IMR-90 (cell line): ENCODE measurements around the gene GPLD1. TPM values are rescaled to one million over a fixed set of nuclear protein-coding genes. Genes with fewer than 3 reads are reported as not detected.

Experiments used
- ATAC-seq: fragments of 200-7000 bp; cut with Tn5 transposase; 2 replicates; pipeline ENCODE4 v1.9.1; 2020; ENCODE audit warnings: low read depth, mild to moderate bottlenecking, moderate library complexity
- BruUV-seq: library from RNA; stranded (reverse); fragments of 400-500 nt; replicated peaks from 2 replicates; lab custom pipeline; 2021; lab: Mats Ljungman, UMichigan
- CTCF ChIA-PET: fragments of 300-600 bp; formaldehyde crosslinking; extraction: SDS; loops from one replicate; lab custom pipeline; 2021; ENCODE audit warnings: antibody characterized with exemption; lab: Yijun Ruan, JAX
- POLR2A ChIA-PET: fragments of 300-600 bp; sonication (Branson Sonifier 250); formaldehyde crosslinking; loops from one replicate; lab custom pipeline; 2022; ENCODE audit warnings: antibody characterized with exemption; ENCODE audit not compliant: unreplicated experiment; lab: Charles Lee
- DNase-seq: peaks from one replicate; pipeline ENCODE4 v3.0.0; 2013
- H2AFZ ChIP-seq: replicated peaks from 2 replicates; pipeline ENCODE3; 2013; ENCODE audit warnings: low read length, mild to moderate bottlenecking; ENCODE audit not compliant: poor library complexity
- H2AK5ac ChIP-seq: 2 replicates; pipeline ENCODE4 v1.6.1; 2013; ENCODE audit warnings: low read depth, low read length, inconsistent platforms
- H2AK9ac ChIP-seq: replicated peaks from 2 replicates; pipeline ENCODE3; 2013; ENCODE audit warnings: mild to moderate bottlenecking, low read depth, low read length, moderate library complexity; ENCODE audit not compliant: poor library complexity
- H2BK120ac ChIP-seq: 2 replicates; pipeline ENCODE4 v1.6.1; 2013; ENCODE audit warnings: low read depth, low read length, inconsistent platforms
- H2BK15ac ChIP-seq: 3 replicates; pipeline ENCODE4 v1.6.1; 2013; ENCODE audit warnings: low read depth, low read length, inconsistent platforms
- H2BK20ac ChIP-seq: 2 replicates; pipeline ENCODE4 v1.6.1; 2013; ENCODE audit warnings: low read depth, mild to moderate bottlenecking, inconsistent platforms, low read length, moderate library complexity
- H2BK5ac ChIP-seq: 2 replicates; pipeline ENCODE4 v1.6.1; 2013; ENCODE audit warnings: mild to moderate bottlenecking, low read depth, low read length, inconsistent platforms; ENCODE audit not compliant: poor library complexity, severe bottlenecking
- H3K14ac ChIP-seq: replicated peaks from 2 replicates; pipeline ENCODE4 v1.6.1; 2013; ENCODE audit warnings: low read depth, low read length, inconsistent platforms
- H3K18ac ChIP-seq: 2 replicates; pipeline ENCODE4 v1.6.1; 2013; ENCODE audit warnings: low read depth, low read length, control low read depth
- H3K23ac ChIP-seq: 2 replicates; pipeline ENCODE4 v1.6.1; 2013; ENCODE audit warnings: low read depth, low read length, inconsistent platforms
- H3K27ac ChIP-seq: 2 replicates; pipeline ENCODE4 v1.5.1; 2013; ENCODE audit warnings: mild to moderate bottlenecking, control low read depth, low read length; ENCODE audit not compliant: insufficient read depth
- H3K27me3 ChIP-seq: 2 replicates; pipeline ENCODE4 v1.6.1; 2013; ENCODE audit warnings: low read length; ENCODE audit not compliant: control insufficient read depth, insufficient read depth
- H3K36me3 ChIP-seq: 2 replicates; pipeline ENCODE4 v1.6.1; 2013; ENCODE audit warnings: low read length, mixed read lengths; ENCODE audit not compliant: control insufficient read depth, insufficient read depth
- H3K4ac ChIP-seq: 2 replicates; pipeline ENCODE4 v1.6.1; 2013; ENCODE audit warnings: low read depth, low read length, inconsistent platforms
- H3K4me1 ChIP-seq: 2 replicates; pipeline ENCODE4 v1.6.1; 2013; ENCODE audit warnings: low read length, mixed read lengths; ENCODE audit not compliant: control insufficient read depth, insufficient read depth
- H3K4me2 ChIP-seq: 2 replicates; pipeline ENCODE4 v1.6.1; 2013; ENCODE audit warnings: low read depth, mild to moderate bottlenecking, control low read depth, low read length, moderate library complexity
- H3K4me3 ChIP-seq: 2 replicates; pipeline ENCODE4 v1.5.1; 2013; ENCODE audit warnings: low read depth, mild to moderate bottlenecking, control low read depth, low read length, moderate library complexity; ENCODE audit not compliant: insufficient read depth
- H3K56ac ChIP-seq: 2 replicates; pipeline ENCODE4 v1.6.1; 2013; ENCODE audit warnings: low read length, inconsistent platforms; ENCODE audit not compliant: insufficient read depth; ENCODE audit errors: extremely low read depth
- H3K79me1 ChIP-seq, 2 experiments: 2 replicates each; pipeline ENCODE4 v1.6.1; 2013; ENCODE audit warnings: low read length in 2 of 2, inconsistent platforms in 1 of 2, low read depth in 1 of 2
- H3K9ac ChIP-seq: 2 replicates; pipeline ENCODE4 v1.6.1; 2013; ENCODE audit warnings: low read depth, low read length, control low read depth
- H3K9me1 ChIP-seq: 2 replicates; pipeline ENCODE4 v1.6.1; 2013; ENCODE audit warnings: low read length, inconsistent platforms; ENCODE audit not compliant: insufficient read depth
- H3K9me3 ChIP-seq: 2 replicates; pipeline ENCODE4 v1.6.1; 2013; ENCODE audit warnings: low read length; ENCODE audit not compliant: control insufficient read depth, insufficient read depth
- H4K20me1 ChIP-seq: 2 replicates; pipeline ENCODE4 v1.6.1; 2013; ENCODE audit warnings: low read length, inconsistent platforms; ENCODE audit not compliant: insufficient read depth
- H4K5ac ChIP-seq: 2 replicates; pipeline ENCODE4 v1.6.1; 2013; ENCODE audit warnings: mild to moderate bottlenecking, low read depth, low read length, control low read depth
- H4K8ac ChIP-seq, 2 experiments: 2 replicates each; pipeline ENCODE4 v1.6.1; 2013; ENCODE audit warnings: low read depth in 2 of 2, low read length in 2 of 2, control low read depth in 1 of 2, inconsistent platforms in 1 of 2
- H4K91ac ChIP-seq: 2 replicates; pipeline ENCODE4 v1.6.1; 2013; ENCODE audit warnings: low read depth, low read length, inconsistent platforms; ENCODE audit not compliant: insufficient read depth
- BHLHE40 ChIP-seq: fragments of 150-350 bp; IDR thresholded peaks from 2 replicates; pipeline ENCODE4 v1.6.1; 2016; ENCODE audit warnings: mild to moderate bottlenecking, low read depth, low read length
- CHD1 ChIP-seq: IDR thresholded peaks from 2 replicates; pipeline ENCODE4 v1.6.1; 2012; ENCODE audit warnings: low read depth, low read length, improper control_type of control experiment
- FOS ChIP-seq: fragments of 150-350 bp; IDR thresholded peaks from 2 replicates; pipeline ENCODE4 v1.6.1; 2016; ENCODE audit warnings: low read depth, low read length
- MAFK ChIP-seq: IDR thresholded peaks from 2 replicates; pipeline ENCODE4 v1.6.1; 2012; ENCODE audit warnings: low read depth, low read length, improper control_type of control experiment
- MAZ ChIP-seq: IDR thresholded peaks from 2 replicates; pipeline ENCODE4 v1.6.1; 2012; ENCODE audit warnings: low read depth, mild to moderate bottlenecking, low read length, improper control_type of control experiment, moderate library complexity, borderline replicate concordance
- MXI1 ChIP-seq: IDR thresholded peaks from 2 replicates; pipeline ENCODE4 v1.6.1; 2012; ENCODE audit warnings: low read depth, mild to moderate bottlenecking, low read length, moderate library complexity, borderline replicate concordance
- NFE2L2 ChIP-seq: fragments of 150-350 bp; IDR thresholded peaks from 2 replicates; pipeline ENCODE4 v1.6.1; 2016; ENCODE audit warnings: low read depth, mild to moderate bottlenecking, low read length
- RAD21 ChIP-seq: IDR thresholded peaks from 2 replicates; pipeline ENCODE4 v1.6.1; 2012; ENCODE audit warnings: low read length, improper control_type of control experiment
- RFX5 ChIP-seq: IDR thresholded peaks from 2 replicates; pipeline ENCODE4 v1.8.0; 2012; ENCODE audit warnings: low read depth, mild to moderate bottlenecking, low read length, moderate library complexity
- SMC3 ChIP-seq: fragments of 150-350 bp; IDR thresholded peaks from 2 replicates; pipeline ENCODE4 v1.6.1; 2016; ENCODE audit warnings: low read depth, mild to moderate bottlenecking, antibody characterized with exemption, low read length, moderate library complexity
- WGBS, 2 experiments: methylation state at CpG; one replicate each; pipeline versions ENCODE4 v1.1.5 to v1.1.7; 2013; ENCODE audit warnings: missing lambda C conversion rate in 2 of 2; ENCODE audit not compliant: insufficient read length in 1 of 2; ENCODE audit errors: extremely low coverage in 2 of 2; 5-methylcytosine and 5-hydroxymethylcytosine counted together
- dilution Hi-C: fragments of 300-500 bp; cut with HindIII; formaldehyde crosslinking; loops from one replicate; pipeline ENCODE4 v1.14.3; 2018; ENCODE audit warnings: low sequenced_read_pairs; ENCODE audit not compliant: unreplicated experiment
- in situ Hi-C: fragments of 300-500 bp; cut with MboI; formaldehyde crosslinking; loops from 3 replicates; pipeline ENCODE4 v1.14.3; 2019; ENCODE audit warnings: low sequenced_read_pairs, inconsistent platforms, mixed read lengths
- intact Hi-C: fragments of 100-400 bp; cut with micrococcal nuclease; formaldehyde crosslinking; loops from 2 replicates; pipeline ENCODE4 v1.10.0; 2022
- polyA plus RNA-seq, 3 experiments: library from polyadenylated mRNA; depleted of rRNA; stranded (reverse); fragments of >200 nt; gene quantifications; 2 replicates each; pipeline ENCODE4 v1.2.3, GENCODE V29; 2012; ENCODE audit warnings: low replicate concordance in 1 of 3
- total RNA-seq: library from RNA; depleted of rRNA; stranded (reverse); fragments of >200 nt; gene quantifications from 2 replicates; pipeline ENCODE4 v1.2.3, GENCODE V29; 2012
- TF ChIP-seq, protein P1 (sequence below): fragments of 150-350 bp; IDR thresholded peaks from 2 replicates; pipeline ENCODE4 v1.6.1; 2017; ENCODE audit warnings: mild to moderate bottlenecking, antibody characterized with exemption, low read length, low read depth
- TF ChIP-seq, protein P2 (sequence below): conservative IDR thresholded peaks from 2 replicates; pipeline ENCODE4 v1.5.1; 2012; ENCODE audit warnings: mild to moderate bottlenecking, low read depth, low read length, improper control_type of control experiment

Gene GPLD1
- total and polyA plus RNA-seq, 2 of the 4 experiments (the other 2 are of a cell fraction): 0.05 to 0.18 TPM

DNA sequence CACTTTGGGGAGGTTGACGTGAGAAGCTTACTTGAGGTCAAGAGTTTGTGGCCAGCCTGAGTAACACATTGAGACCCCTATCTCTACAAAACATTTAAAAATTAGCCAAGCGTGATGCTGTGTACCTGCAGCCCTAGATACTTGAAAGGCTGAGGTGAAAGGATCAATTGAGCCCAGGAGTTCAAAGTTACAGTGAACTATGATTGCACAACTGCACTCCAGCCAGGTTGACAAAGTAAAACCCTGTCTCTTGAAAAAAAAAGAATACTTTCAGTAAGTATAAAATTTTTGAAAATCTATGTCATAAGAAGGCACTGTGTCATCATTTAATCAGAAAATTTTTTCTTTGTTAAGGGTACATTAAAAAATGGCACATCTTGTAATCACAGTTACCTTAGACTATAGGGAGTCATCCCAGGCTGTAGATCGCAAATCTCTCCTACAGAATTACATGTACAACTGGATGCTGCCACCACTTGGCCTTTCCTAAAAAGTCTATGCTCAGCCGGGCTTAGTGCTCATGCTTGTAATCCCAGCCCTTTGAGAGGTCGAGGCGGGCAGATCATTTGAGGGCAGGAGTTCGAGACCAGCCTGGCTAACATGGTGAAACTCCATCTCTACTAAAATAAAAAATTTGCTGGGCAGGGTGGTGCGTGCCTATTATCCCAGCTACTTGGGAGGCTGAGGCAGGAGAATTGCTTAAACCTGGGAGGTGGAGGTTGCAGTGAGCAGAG lies 103.7 kb downstream of the GPLD1 start:
- Histone ChIP-seq H3K27me3 (no peaks in the 10 kb centered on the region), H2BK20ac (no peak overlapping the region), H3K4ac (no peak overlapping the region), H4K20me1 (no peaks in the 10 kb centered on the region), H3K14ac (no peak overlapping the region), H3K9me3 (no peaks in the 10 kb centered on the region), H3K23ac (no peak overlapping the region), H3K4me3 (no peak overlapping the region), H3K79me1 (no peaks in the 10 kb centered on the region), H2AFZ (no peak overlapping the region), H4K5ac (no peak overlapping the region), H2BK15ac (no peak overlapping the region), H3K56ac (no peak overlapping the region), H3K18ac (no peak overlapping the region), H4K8ac (no peak overlapping the region), H2BK120ac (no peak overlapping the region), H2AK5ac (no peak overlapping the region), H3K9me1 (no peaks in the 10 kb centered on the region), H2BK5ac (no peak overlapping the region), H3K9ac (no peak overlapping the region), H2AK9ac (no peak overlapping the region), H3K4me2 (no peak overlapping the region), H3K27ac (no peak overlapping the region), H3K4me1 (no peaks in the 10 kb centered on the region), H3K36me3 (no peaks in the 10 kb centered on the region), H4K91ac (no peak overlapping the region)
- no TSS peak for BruUV-seq
- dilution Hi-C loops: no loop called here
- WGBS, 2 experiments: no CpG with 5 or more reads among the region's 8 CpGs
- intact Hi-C loops: loop anchor here (1.0 kb wide), 1 partner anchor 25 kb away; no protein-coding TSS in a partner anchor
- ChIA-PET CTCF (no interaction called here), POLR2A (interaction anchor here (0.5 kb wide), 1 partner anchor 72 kb away, joined by 3 read pairs; no protein-coding TSS in a partner anchor)
- TF ChIP-seq RFX5 (no peak), MXI1 (no peak), FOS (no peak), RAD21 (no peak), SMC3 (no peak), NFE2L2 (no peak), BHLHE40 (no peak), MAZ (no peak), MAFK (no peak), CHD1 (no peak)
- TF ChIP-seq, protein P1, sequence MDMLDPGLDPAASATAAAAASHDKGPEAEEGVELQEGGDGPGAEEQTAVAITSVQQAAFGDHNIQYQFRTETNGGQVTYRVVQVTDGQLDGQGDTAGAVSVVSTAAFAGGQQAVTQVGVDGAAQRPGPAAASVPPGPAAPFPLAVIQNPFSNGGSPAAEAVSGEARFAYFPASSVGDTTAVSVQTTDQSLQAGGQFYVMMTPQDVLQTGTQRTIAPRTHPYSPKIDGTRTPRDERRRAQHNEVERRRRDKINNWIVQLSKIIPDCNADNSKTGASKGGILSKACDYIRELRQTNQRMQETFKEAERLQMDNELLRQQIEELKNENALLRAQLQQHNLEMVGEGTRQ: no peak
- TF ChIP-seq, protein P2, sequence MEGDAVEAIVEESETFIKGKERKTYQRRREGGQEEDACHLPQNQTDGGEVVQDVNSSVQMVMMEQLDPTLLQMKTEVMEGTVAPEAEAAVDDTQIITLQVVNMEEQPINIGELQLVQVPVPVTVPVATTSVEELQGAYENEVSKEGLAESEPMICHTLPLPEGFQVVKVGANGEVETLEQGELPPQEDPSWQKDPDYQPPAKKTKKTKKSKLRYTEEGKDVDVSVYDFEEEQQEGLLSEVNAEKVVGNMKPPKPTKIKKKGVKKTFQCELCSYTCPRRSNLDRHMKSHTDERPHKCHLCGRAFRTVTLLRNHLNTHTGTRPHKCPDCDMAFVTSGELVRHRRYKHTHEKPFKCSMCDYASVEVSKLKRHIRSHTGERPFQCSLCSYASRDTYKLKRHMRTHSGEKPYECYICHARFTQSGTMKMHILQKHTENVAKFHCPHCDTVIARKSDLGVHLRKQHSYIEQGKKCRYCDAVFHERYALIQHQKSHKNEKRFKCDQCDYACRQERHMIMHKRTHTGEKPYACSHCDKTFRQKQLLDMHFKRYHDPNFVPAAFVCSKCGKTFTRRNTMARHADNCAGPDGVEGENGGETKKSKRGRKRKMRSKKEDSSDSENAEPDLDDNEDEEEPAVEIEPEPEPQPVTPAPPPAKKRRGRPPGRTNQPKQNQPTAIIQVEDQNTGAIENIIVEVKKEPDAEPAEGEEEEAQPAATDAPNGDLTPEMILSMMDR: no peak
- in situ Hi-C loops: no loop called here
- ATAC-seq: no peak
- no peak for DNase-seq
